OCI-LY3 (cell line): ENCODE results near the gene UBAC2.

Experiments used
- H2AFZ ChIP-seq: fragments of 200-600, 300-600 bp; shearing (Covaris generic); 2 replicates; pipeline ENCODE4 v1.6.0; 2014; ENCODE audit warnings: antibody characterized with exemption, low read depth, low read length
- H3K27ac ChIP-seq: fragments of 200-600, 300-600 bp; sonication (generic); 2 replicates; pipeline ENCODE4 v1.5.1; 2014; ENCODE audit warnings: mild to moderate bottlenecking, low read length, moderate library complexity, mixed read lengths
- H3K27me3 ChIP-seq: fragments of 200-600, 300-600 bp; sonication (generic); 2 replicates; pipeline ENCODE4 v1.6.1; 2014; ENCODE audit warnings: low read depth, low read length, mixed read lengths
- H3K36me3 ChIP-seq: fragments of 200-600, 300-600 bp; sonication (generic); replicated peaks from 2 replicates; pipeline ENCODE3; 2014; ENCODE audit warnings: low read depth, low read length, mixed read lengths
- H3K4me1 ChIP-seq: fragments of 300-600, 200-600 bp; sonication (generic); 2 replicates; pipeline ENCODE4 v1.6.1; 2014; ENCODE audit warnings: low read length, mixed read lengths
- H3K4me2 ChIP-seq: fragments of 200-600, 300-600 bp; sonication (generic); 2 replicates; pipeline ENCODE4 v1.6.1; 2014; ENCODE audit warnings: low read length, mixed read lengths
- H3K4me3 ChIP-seq: fragments of 300-600, 200-600 bp; sonication (generic); 2 replicates; pipeline ENCODE4 v1.5.1; 2014; ENCODE audit warnings: antibody characterized with exemption, mild to moderate bottlenecking, low read length, moderate library complexity
- H3K79me2 ChIP-seq: fragments of 300-600, 200-600 bp; shearing (Covaris generic); 2 replicates; pipeline ENCODE4 v1.6.1; 2014; ENCODE audit warnings: mild to moderate bottlenecking, low read length, mixed read lengths
- H3K9ac ChIP-seq: fragments of 300-600, 200-600 bp; shearing (Covaris generic); 2 replicates; pipeline ENCODE4 v1.6.0; 2014; ENCODE audit warnings: mild to moderate bottlenecking, low read length, moderate library complexity
- H3K9me3 ChIP-seq: fragments of 200-600, 300-600 bp; shearing (Covaris generic); 2 replicates; pipeline ENCODE4 v1.6.1; 2014; ENCODE audit warnings: low read length, mixed read lengths; ENCODE audit not compliant: insufficient read depth
- H4K20me1 ChIP-seq: fragments of 200-600, 300-600 bp; sonication (generic); 2 replicates; pipeline ENCODE4 v1.6.1; 2016; ENCODE audit warnings: low read length, mixed read lengths; ENCODE audit not compliant: insufficient read depth
- EZH2phosphoT487 ChIP-seq: fragments of 200-600 bp; shearing (Covaris generic); IDR thresholded peaks from 2 replicates; pipeline ENCODE4 v1.6.1; 2018; ENCODE audit warnings: antibody characterized with exemption, mixed run types, low read depth
- TF ChIP-seq, protein P1 (sequence below): fragments of 200-600, 300-600 bp; sonication (generic); IDR thresholded peaks from 2 replicates; pipeline ENCODE4 v1.5.1; 2014; ENCODE audit warnings: antibody characterized with exemption, low read length, low read depth

The UBAC2 gene

DNA sequence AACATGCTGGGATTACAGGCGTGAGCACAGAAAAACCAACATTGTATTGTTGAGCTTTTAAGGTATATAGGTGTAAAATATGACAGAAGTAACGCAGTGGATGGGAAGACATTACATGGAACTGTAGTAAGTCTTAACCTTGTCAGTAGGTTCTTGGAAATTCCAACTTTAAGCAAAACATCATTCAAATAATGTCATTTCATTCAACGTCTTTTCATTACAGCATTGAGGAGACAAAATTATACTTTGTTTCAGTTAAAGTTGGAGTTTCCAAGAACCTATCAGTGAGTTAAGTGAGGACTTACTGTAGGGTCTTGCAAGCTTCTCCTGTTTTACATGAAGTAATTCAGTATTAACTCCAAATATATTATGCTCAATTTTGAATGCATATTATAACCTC is 133.6 kb downstream of the UBAC2 start:
- Histone ChIP-seq H3K9me3 (peaks cover 4% of the 10 kb centered on the region; the same call in 1 of the 2 replicates), H3K4me1 (peaks cover 26% of the 10 kb centered on the region), H3K9ac (no peak overlapping the region), H3K4me2 (no peak overlapping the region), H4K20me1 (no peaks in the 10 kb centered on the region), H3K36me3 (peaks cover 5% of the 10 kb centered on the region), H3K27me3 (0 out of 2 replicates have a peak, but pooled peaks cover 8% of the 10 kb centered on the region), H3K79me2 (no peaks in the 10 kb centered on the region), H3K27ac (no peak overlapping the region), H3K4me3 (no peak overlapping the region), H2AFZ (no peak overlapping the region)
- TF ChIP-seq, protein P1, sequence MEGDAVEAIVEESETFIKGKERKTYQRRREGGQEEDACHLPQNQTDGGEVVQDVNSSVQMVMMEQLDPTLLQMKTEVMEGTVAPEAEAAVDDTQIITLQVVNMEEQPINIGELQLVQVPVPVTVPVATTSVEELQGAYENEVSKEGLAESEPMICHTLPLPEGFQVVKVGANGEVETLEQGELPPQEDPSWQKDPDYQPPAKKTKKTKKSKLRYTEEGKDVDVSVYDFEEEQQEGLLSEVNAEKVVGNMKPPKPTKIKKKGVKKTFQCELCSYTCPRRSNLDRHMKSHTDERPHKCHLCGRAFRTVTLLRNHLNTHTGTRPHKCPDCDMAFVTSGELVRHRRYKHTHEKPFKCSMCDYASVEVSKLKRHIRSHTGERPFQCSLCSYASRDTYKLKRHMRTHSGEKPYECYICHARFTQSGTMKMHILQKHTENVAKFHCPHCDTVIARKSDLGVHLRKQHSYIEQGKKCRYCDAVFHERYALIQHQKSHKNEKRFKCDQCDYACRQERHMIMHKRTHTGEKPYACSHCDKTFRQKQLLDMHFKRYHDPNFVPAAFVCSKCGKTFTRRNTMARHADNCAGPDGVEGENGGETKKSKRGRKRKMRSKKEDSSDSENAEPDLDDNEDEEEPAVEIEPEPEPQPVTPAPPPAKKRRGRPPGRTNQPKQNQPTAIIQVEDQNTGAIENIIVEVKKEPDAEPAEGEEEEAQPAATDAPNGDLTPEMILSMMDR: no peak

DNA sequence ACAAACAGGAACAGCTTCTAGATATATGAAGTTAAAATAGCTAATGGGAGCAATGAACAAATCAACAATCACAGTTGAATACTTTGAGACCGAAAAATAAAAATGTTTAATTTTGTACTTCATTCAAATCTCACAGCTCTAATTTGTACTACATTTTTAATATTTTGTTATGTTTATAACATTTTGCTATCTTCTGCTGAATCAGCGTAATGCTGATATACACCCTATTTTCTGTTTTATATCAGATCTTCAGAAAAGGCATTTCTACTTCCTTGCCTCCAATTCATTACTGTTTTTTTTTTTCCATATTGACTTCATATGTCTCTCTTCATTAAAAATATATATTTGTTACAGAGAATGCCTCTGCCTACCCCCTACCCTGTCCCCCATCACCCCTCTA is 134.4 kb downstream of the UBAC2 start:
- Histone ChIP-seq H3K27me3 (0 out of 2 replicates have a peak, but pooled peaks cover 3% of the 10 kb centered on the region), H3K4me2 (peak overlapping the region; percentile 64), H3K79me2 (no peaks in the 10 kb centered on the region), H3K9me3 (peaks cover 2% of the 10 kb centered on the region; the same call in 1 of the 2 replicates), H3K27ac (0 out of 2 replicates have a peak overlapping the region, but pooled peaks have one; percentile 4), H4K20me1 (no peaks in the 10 kb centered on the region), H2AFZ (no peak overlapping the region), H3K4me3 (peak overlapping the region; percentile 25), H3K36me3 (no peaks in the 10 kb centered on the region), H3K4me1 (peaks cover 35% of the 10 kb centered on the region), H3K9ac (no peak overlapping the region)
- TF ChIP-seq, protein P1: no peak
- TF ChIP-seq EZH2phosphoT487: no peak

DNA sequence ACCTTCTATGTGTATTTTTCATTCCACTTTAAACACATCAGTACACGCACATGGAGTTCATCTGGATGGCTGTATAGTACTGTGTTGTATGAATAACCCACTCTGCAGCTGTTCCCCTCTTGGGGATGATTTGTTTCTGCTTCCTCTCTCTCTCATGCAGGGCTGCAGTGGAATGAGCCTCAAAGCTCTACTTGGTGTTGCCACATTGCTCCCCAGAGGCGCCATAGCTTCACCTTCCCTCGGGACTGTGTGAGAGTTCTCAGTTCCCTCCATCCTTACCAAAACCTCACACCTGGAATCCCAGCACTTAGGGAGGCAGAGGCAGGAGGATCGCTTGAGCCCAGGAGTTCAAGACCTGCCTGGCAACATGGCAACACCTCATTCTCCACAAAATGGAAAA is 134.9 kb downstream of the UBAC2 start:
- TF ChIP-seq EZH2phosphoT487: no peak
- TF ChIP-seq, protein P1: no peak; the same call in 1 of the 2 replicates
- Histone ChIP-seq H3K79me2 (no peaks in the 10 kb centered on the region), H3K27ac (0 out of 2 replicates have a peak overlapping the region, but pooled peaks have one; percentile 4), H3K9ac (no peak overlapping the region), H3K4me2 (peak overlapping the region; percentile 64), H3K36me3 (peaks cover 4% of the 10 kb centered on the region), H4K20me1 (no peaks in the 10 kb centered on the region), H3K27me3 (0 out of 2 replicates have a peak, but pooled peaks cover 3% of the 10 kb centered on the region), H3K9me3 (peaks cover 2% of the 10 kb centered on the region; the same call in 1 of the 2 replicates), H3K4me1 (peaks cover 40% of the 10 kb centered on the region), H2AFZ (no peak overlapping the region), H3K4me3 (peak overlapping the region; percentile 25)

DNA sequence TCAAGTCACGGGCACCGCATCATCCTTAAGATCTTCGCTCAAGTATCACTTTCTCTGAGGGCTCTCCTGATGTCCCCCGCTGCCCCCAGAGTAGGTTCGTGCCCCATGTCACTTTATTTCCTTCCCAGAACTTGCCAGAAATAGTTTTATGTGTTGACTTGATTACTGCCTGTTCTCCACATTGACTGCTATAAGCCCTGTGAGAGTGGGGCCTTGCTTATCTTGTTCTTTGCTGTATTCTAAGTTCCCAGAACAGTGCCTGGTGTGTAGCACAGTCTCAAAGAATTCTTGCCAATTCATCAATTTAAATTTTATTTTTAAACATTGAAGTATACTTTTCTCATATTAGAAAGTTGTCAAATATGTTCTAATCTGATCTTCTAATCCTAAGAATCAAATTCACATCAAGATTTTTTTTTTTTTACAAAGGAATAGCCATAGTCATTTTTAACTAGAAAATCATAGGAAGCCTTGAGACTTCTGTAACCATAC is 138.6 kb downstream of the UBAC2 start:
- H2AFZ ChIP-seq: no peak overlapping the region
- H3K27me3 ChIP-seq: no peaks in the 10 kb centered on the region
- H3K4me1 ChIP-seq: peaks cover 45% of the 10 kb centered on the region
- no peak overlapping the region for H3K4me3 ChIP-seq
- H3K9me3 ChIP-seq: no peaks in the 10 kb centered on the region
- H3K79me2 ChIP-seq: no peaks in the 10 kb centered on the region
- H3K4me2 ChIP-seq: peak overlapping the region; percentile 8
- no peak overlapping the region for H3K9ac ChIP-seq
- peaks cover 22% of the 10 kb centered on the region for H3K36me3 ChIP-seq
- no peaks in the 10 kb centered on the region for H4K20me1 ChIP-seq
- H3K27ac ChIP-seq: no peak overlapping the region
- TF ChIP-seq, protein P1: no peak
- no peak for TF ChIP-seq EZH2phosphoT487
